Transverse colon (tissue), 3 donors: Measurements from ENCODE around the gene JMJD4.

Source experiments
- CTCF ChIP-seq, 5 experiments: fragments of 200-600 bp in 3 of 5; fragments of 450-650 bp in 2 of 5; sonication (generic) in 3 of 5; IDR thresholded peaks; 1 replicate in 2 of 5; 2 replicates in 3 of 5; pipeline ENCODE4 v1.5.1; 2016 to 2017; ENCODE audit warnings: antibody characterized with exemption in 5 of 5, inconsistent platforms in 3 of 5, mild to moderate bottlenecking in 2 of 5, moderate library complexity in 1 of 5
- EP300 ChIP-seq: sonication (generic); formaldehyde crosslinking; IDR thresholded peaks from one replicate; pipeline ENCODE4 v1.6.1; 2017; ENCODE audit warnings: antibody characterized with exemption, low read depth

GRCh38 chr1:227749225-227749624 is 14.1 kb upstream of the JMJD4 start:
- TF ChIP-seq EP300 (no peak), CTCF (IDR thresholded peaks at IDR 0.05) (no peak)
